PC-3 (cell line): ENCODE measurements around the gene RERE. TPM values are rescaled to one million over a fixed set of nuclear protein-coding genes. Genes with fewer than 3 reads are reported as not detected.

Source experiments
- ATAC-seq: fragments of 200-7000 bp; cut with Tn5 transposase; 2 replicates; pipeline ENCODE4 v1.9.1; 2020; ENCODE audit warnings: mild to moderate bottlenecking, moderate library complexity
- BruUV-seq: library from RNA; stranded (reverse); fragments of 400-500 nt; replicated peaks from 2 replicates; lab custom pipeline; 2021; lab: Mats Ljungman, UMichigan
- CTCF ChIA-PET: fragments of 300-600 bp; sonication (Branson Sonifier 250); formaldehyde crosslinking; loops from one replicate; lab custom pipeline; 2022; ENCODE audit warnings: antibody characterized with exemption; lab: Charles Lee
- POLR2A ChIA-PET: fragments of 300-600 bp; sonication (Branson Sonifier 250); formaldehyde crosslinking; loops from one replicate; lab custom pipeline; 2022; ENCODE audit warnings: antibody characterized with exemption; ENCODE audit not compliant: unreplicated experiment; lab: Charles Lee
- DNase-seq: peaks from one replicate; pipeline ENCODE4 v3.0.0-alpha.2; 2015
- H2AFZ ChIP-seq: fragments of 300-600 bp; sonication (generic); 2 replicates; pipeline ENCODE4 v1.6.0; 2016; ENCODE audit warnings: antibody characterized with exemption, low read length
- H3F3A ChIP-seq: fragments of 300-600 bp; sonication (generic); one replicate; pipeline ENCODE4 v1.6.0; 2017; ENCODE audit warnings: antibody characterized with exemption, low read length, control low read depth, mild to moderate bottlenecking; ENCODE audit not compliant: unreplicated experiment
- H3K27ac ChIP-seq: fragments of 300-600 bp; sonication (generic); 2 replicates; pipeline ENCODE4 v1.5.1; 2016; ENCODE audit warnings: mild to moderate bottlenecking, low read length
- H3K27me3 ChIP-seq: fragments of 300-600 bp; sonication (generic); 2 replicates; pipeline ENCODE4 v1.6.1; 2016; ENCODE audit warnings: low read length, mixed read lengths
- H3K36me3 ChIP-seq: fragments of 300-600 bp; sonication (generic); 2 replicates; pipeline ENCODE4 v1.6.1; 2016; ENCODE audit warnings: low read depth, mixed run types, low read length, mixed read lengths
- H3K4me1 ChIP-seq: fragments of 300-600 bp; sonication (generic); 2 replicates; pipeline ENCODE4 v1.5.1; 2016; ENCODE audit warnings: low read length; ENCODE audit not compliant: insufficient read depth
- H3K4me2 ChIP-seq: fragments of 300-600 bp; sonication (generic); 2 replicates; pipeline ENCODE4 v1.6.0; 2016; ENCODE audit warnings: low read length
- H3K4me3 ChIP-seq: fragments of 300-600 bp; sonication (generic); 2 replicates; pipeline ENCODE4 v1.5.1; 2016; ENCODE audit warnings: mild to moderate bottlenecking, low read length, mixed read lengths
- H3K79me2 ChIP-seq: fragments of 300-600 bp; sonication (generic); 2 replicates; pipeline ENCODE4 v1.6.1; 2017; ENCODE audit warnings: low read length, mixed read lengths
- H3K9ac ChIP-seq: fragments of 300-600 bp; sonication (generic); 2 replicates; pipeline ENCODE4 v1.6.0; 2016; ENCODE audit warnings: mild to moderate bottlenecking, low read length
- H3K9me2 ChIP-seq: fragments of 300-600 bp; sonication (generic); replicated peaks from 2 replicates; pipeline ENCODE4 v1.6.1; 2016; ENCODE audit warnings: mixed run types, low read length, mixed read lengths
- H3K9me3 ChIP-seq: fragments of 300-600 bp; sonication (generic); 2 replicates; pipeline ENCODE4 v1.6.1; 2016; ENCODE audit warnings: low read length, mixed read lengths
- H4K20me1 ChIP-seq: fragments of 300-600 bp; sonication (generic); 2 replicates; pipeline ENCODE4 v1.6.1; 2016; ENCODE audit warnings: low read length, mixed read lengths
- EZH2 ChIP-seq: fragments of 300-600 bp; sonication (generic); IDR thresholded peaks from one replicate; pipeline ENCODE4 v1.6.1; 2017; ENCODE audit warnings: antibody characterized with exemption, mild to moderate bottlenecking, low read length; ENCODE audit not compliant: unreplicated experiment
- EZH2phosphoT487 ChIP-seq: fragments of 300-600 bp; sonication (generic); IDR thresholded peaks from 2 replicates; pipeline ENCODE4 v1.6.1; 2018; ENCODE audit warnings: mild to moderate bottlenecking, antibody characterized with exemption, low read length, borderline replicate concordance
- intact Hi-C: fragments of 100-400 bp; cut with micrococcal nuclease; formaldehyde crosslinking; loops from 2 replicates; pipeline ENCODE4 v1.9.0; 2023
- total RNA-seq: library from RNA; depleted of rRNA; stranded (reverse); fragments of >200 nt; gene quantifications from 2 replicates; pipeline ENCODE4 v1.2.3, GENCODE V29; 2014
- TF ChIP-seq, protein P1 (sequence below): fragments of 300-600 bp; sonication (generic); conservative IDR thresholded peaks from 2 replicates; pipeline ENCODE4 v1.5.1; 2017; ENCODE audit warnings: antibody characterized with exemption, low read depth, mild to moderate bottlenecking, low read length

Gene RERE
- total RNA-seq, 1 experiment from 2014 or later: 24.2 TPM

GRCh38 chr1:8345621-8346415 lies 471.6 kb downstream of the RERE start:
- H3K9ac ChIP-seq: no peak overlapping the region
- no peaks in the 10 kb centered on the region for H3K9me3 ChIP-seq
- TF ChIP-seq EZH2 (no peak), EZH2phosphoT487 (no peak)
- TF ChIP-seq, protein P1, sequence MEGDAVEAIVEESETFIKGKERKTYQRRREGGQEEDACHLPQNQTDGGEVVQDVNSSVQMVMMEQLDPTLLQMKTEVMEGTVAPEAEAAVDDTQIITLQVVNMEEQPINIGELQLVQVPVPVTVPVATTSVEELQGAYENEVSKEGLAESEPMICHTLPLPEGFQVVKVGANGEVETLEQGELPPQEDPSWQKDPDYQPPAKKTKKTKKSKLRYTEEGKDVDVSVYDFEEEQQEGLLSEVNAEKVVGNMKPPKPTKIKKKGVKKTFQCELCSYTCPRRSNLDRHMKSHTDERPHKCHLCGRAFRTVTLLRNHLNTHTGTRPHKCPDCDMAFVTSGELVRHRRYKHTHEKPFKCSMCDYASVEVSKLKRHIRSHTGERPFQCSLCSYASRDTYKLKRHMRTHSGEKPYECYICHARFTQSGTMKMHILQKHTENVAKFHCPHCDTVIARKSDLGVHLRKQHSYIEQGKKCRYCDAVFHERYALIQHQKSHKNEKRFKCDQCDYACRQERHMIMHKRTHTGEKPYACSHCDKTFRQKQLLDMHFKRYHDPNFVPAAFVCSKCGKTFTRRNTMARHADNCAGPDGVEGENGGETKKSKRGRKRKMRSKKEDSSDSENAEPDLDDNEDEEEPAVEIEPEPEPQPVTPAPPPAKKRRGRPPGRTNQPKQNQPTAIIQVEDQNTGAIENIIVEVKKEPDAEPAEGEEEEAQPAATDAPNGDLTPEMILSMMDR: no peak
- no peak overlapping the region for H3K4me3 ChIP-seq
- intact Hi-C loops: no loop called here
- H3F3A ChIP-seq: no peaks in the 10 kb centered on the region
- no peaks in the 10 kb centered on the region for H4K20me1 ChIP-seq
- no peaks in the 10 kb centered on the region for H3K9me2 ChIP-seq
- no peak overlapping the region for H3K27ac ChIP-seq
- no peaks in the 10 kb centered on the region for H3K36me3 ChIP-seq
- no peaks in the 10 kb centered on the region for H3K27me3 ChIP-seq
- no peak overlapping the region for H3K4me2 ChIP-seq
- BruUV-seq: no TSS peak
- no peak for DNase-seq
- ChIA-PET CTCF (no interaction called here), POLR2A (no interaction called here)
- H3K79me2 ChIP-seq: no peaks in the 10 kb centered on the region
- H3K4me1 ChIP-seq: peaks cover 15% of the 10 kb centered on the region
- no peak for ATAC-seq
- H2AFZ ChIP-seq: no peak overlapping the region

DNA sequence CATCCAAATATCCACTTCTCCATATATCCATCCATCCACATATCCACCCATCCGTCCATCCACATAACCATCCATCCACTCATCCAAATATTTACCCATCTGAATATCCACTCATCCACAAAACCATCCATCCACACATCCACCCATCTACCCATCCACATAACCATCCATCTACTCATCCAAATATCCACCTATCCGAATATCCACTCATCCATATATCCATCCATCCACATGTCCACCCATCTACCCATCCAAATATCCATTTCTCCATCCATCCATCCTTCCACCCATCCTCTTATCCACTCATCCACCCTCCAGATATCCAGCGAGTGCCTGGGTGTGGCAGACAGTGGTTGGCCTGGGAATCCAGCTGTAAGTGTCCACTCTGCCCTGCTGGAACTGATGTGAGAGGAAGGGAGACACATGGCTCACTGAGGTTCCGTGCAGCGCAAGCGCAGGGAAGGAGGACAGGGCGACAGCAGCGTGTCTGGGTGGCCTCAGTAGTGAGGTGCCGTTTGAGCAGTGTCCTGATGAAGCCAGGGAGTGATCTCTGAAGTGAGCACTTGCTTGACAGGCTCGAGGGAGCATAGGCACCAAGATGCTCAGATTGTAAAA lies 472.4 kb downstream of the RERE start:
- no peak overlapping the region for H3K27ac ChIP-seq
- H3F3A ChIP-seq: no peaks in the 10 kb centered on the region
- H3K9ac ChIP-seq: no peak overlapping the region
- H3K4me3 ChIP-seq: no peak overlapping the region
- TF ChIP-seq EZH2: no peak
- BruUV-seq: no TSS peak
- peaks cover 15% of the 10 kb centered on the region for H3K4me1 ChIP-seq
- DNase-seq: no peak
- no peaks in the 10 kb centered on the region for H3K9me2 ChIP-seq
- ChIA-PET CTCF (no interaction called here), POLR2A (no interaction called here)
- H3K27me3 ChIP-seq: no peaks in the 10 kb centered on the region
- H3K4me2 ChIP-seq: no peak overlapping the region
- no peaks in the 10 kb centered on the region for H3K36me3 ChIP-seq
- no peak overlapping the region for H2AFZ ChIP-seq
- H4K20me1 ChIP-seq: no peaks in the 10 kb centered on the region
- intact Hi-C loops: no loop called here
- no peaks in the 10 kb centered on the region for H3K9me3 ChIP-seq
- H3K79me2 ChIP-seq: no peaks in the 10 kb centered on the region
- ATAC-seq: no peak

GRCh38 chr1:8343464-8344001 lies 473.9 kb downstream of the RERE start:
- no peaks in the 10 kb centered on the region for H3K36me3 ChIP-seq
- DNase-seq: peak; percentile 96
- no peak for TF ChIP-seq EZH2phosphoT487
- no peak for TF ChIP-seq EZH2
- TF ChIP-seq, protein P1: no peak
- peaks cover 15% of the 10 kb centered on the region for H3K4me1 ChIP-seq
- peak; percentile 85 for ATAC-seq
- no peaks in the 10 kb centered on the region for H3F3A ChIP-seq
- no peaks in the 10 kb centered on the region for H3K9me2 ChIP-seq
- ChIA-PET POLR2A (interaction anchor here (0.5 to 0.7 kb wide), 7 partner anchors 32 to 329 kb away, joined by 3 to 28 read pairs (median 3); no protein-coding TSS in a partner anchor), CTCF (interaction anchor here (0.8 to 1.2 kb wide), 5 partner anchors 25 to 369 kb away, joined by 3 to 7 read pairs (median 4); no protein-coding TSS in a partner anchor)
- peak overlapping the region; percentile 68 for H3K9ac ChIP-seq
- peak overlapping the region; percentile 71 for H2AFZ ChIP-seq
- no peaks in the 10 kb centered on the region for H3K27me3 ChIP-seq
- BruUV-seq: no TSS peak
- no peaks in the 10 kb centered on the region for H3K79me2 ChIP-seq
- H3K9me3 ChIP-seq: no peaks in the 10 kb centered on the region
- H3K4me3 ChIP-seq: peak overlapping the region; percentile 48
- peak overlapping the region; percentile 87 for H3K27ac ChIP-seq
- H4K20me1 ChIP-seq: no peaks in the 10 kb centered on the region
- intact Hi-C loops: loop anchor here (1.0 kb wide), 1 partner anchor 368 kb away; no protein-coding TSS in a partner anchor
- peak overlapping the region; percentile 78 for H3K4me2 ChIP-seq
